SK-N-SH treated with all-trans-retinoic acid at 6 μM for 48 hours (cell line): ENCODE data around the gene IFNL3.

Experiments
- ATAC-seq: fragments of 200-7000 bp; cut with Tn5 transposase; 3 replicates; pipeline ENCODE4 v1.9.1; 2020; ENCODE audit warnings: mild to moderate bottlenecking, moderate library complexity
- BACH2 ChIP-seq: fragments of 250-450 bp; sonication (Bioruptor Pico); IDR thresholded peaks from 2 replicates; pipeline ENCODE4 v1.9.0; 2021; ENCODE audit warnings: mild to moderate bottlenecking, borderline replicate concordance
- CSDC2 ChIP-seq: fragments of 250-450 bp; sonication (Bioruptor Pico); IDR thresholded peaks from 2 replicates; pipeline ENCODE4 v1.5.0; 2020; ENCODE audit warnings: mild to moderate bottlenecking, moderate library complexity
- ESRRG ChIP-seq: fragments of 250-450 bp; sonication (Bioruptor Pico); IDR thresholded peaks from 2 replicates; pipeline ENCODE4 v1.6.1; 2021; ENCODE audit warnings: mild to moderate bottlenecking
- GLIS3 ChIP-seq: fragments of 250-450 bp; sonication (Bioruptor Pico); IDR thresholded peaks from 2 replicates; pipeline ENCODE4 v1.5.0; 2020; ENCODE audit warnings: mild to moderate bottlenecking, moderate library complexity
- ISL1 ChIP-seq: fragments of 250-450 bp; sonication (Bioruptor Pico); IDR thresholded peaks from 2 replicates; pipeline ENCODE4 v2.1.2; 2022; ENCODE audit warnings: mild to moderate bottlenecking, moderate library complexity
- OSR1 ChIP-seq: fragments of 250-450 bp; sonication (Bioruptor Pico); IDR thresholded peaks from 2 replicates; pipeline ENCODE4 v1.8.0; 2022; ENCODE audit warnings: moderate library complexity, mild to moderate bottlenecking, inconsistent platforms
- PPARA ChIP-seq: fragments of 250-450 bp; sonication (Bioruptor Pico); IDR thresholded peaks from 2 replicates; pipeline ENCODE4 v1.5.0; 2020; ENCODE audit warnings: mild to moderate bottlenecking, borderline replicate concordance
- RARB ChIP-seq: fragments of 250-450 bp; sonication (Bioruptor Pico); IDR thresholded peaks from 2 replicates; pipeline ENCODE4 v1.8.0; 2021; ENCODE audit warnings: mild to moderate bottlenecking, moderate library complexity
- SNAI2 ChIP-seq: fragments of 250-450 bp; sonication (Bioruptor Pico); IDR thresholded peaks from 2 replicates; pipeline ENCODE4 v1.5.0; 2020; ENCODE audit warnings: mild to moderate bottlenecking, moderate library complexity
- TCF4 ChIP-seq: fragments of 250-450 bp; sonication (Bioruptor Pico); IDR thresholded peaks from 2 replicates; pipeline ENCODE4 v1.8.0; 2021; ENCODE audit warnings: mild to moderate bottlenecking, moderate library complexity, borderline replicate concordance
- TOX ChIP-seq: fragments of 250-450 bp; sonication (Bioruptor Pico); IDR thresholded peaks from 2 replicates; pipeline ENCODE4 v1.8.0; 2021; ENCODE audit warnings: mild to moderate bottlenecking, moderate library complexity, borderline replicate concordance
- ZC3H10 ChIP-seq: fragments of 250-450 bp; sonication (Bioruptor Pico); IDR thresholded peaks from 2 replicates; pipeline ENCODE4 v1.5.1; 2021; ENCODE audit warnings: mild to moderate bottlenecking, moderate library complexity
- ZFP3 ChIP-seq: fragments of 250-450 bp; sonication (Bioruptor Pico); IDR thresholded peaks from 2 replicates; pipeline ENCODE4 v1.5.0; 2020; ENCODE audit warnings: mild to moderate bottlenecking, moderate library complexity
- ZFP30 ChIP-seq: fragments of 450-650 bp; formaldehyde crosslinking; IDR thresholded peaks from 2 replicates; pipeline ENCODE4 v1.5.0; 2022; ENCODE audit warnings: mild to moderate bottlenecking, moderate library complexity
- ZNF565 ChIP-seq: fragments of 450-650 bp; formaldehyde crosslinking; conservative IDR thresholded peaks from 2 replicates; pipeline ENCODE4 v1.5.0; 2020; ENCODE audit warnings: low read depth, mild to moderate bottlenecking, moderate library complexity
- ZNF70 ChIP-seq: fragments of 450-650 bp; formaldehyde crosslinking; IDR thresholded peaks from 2 replicates; pipeline ENCODE4 v1.5.0; 2020; ENCODE audit warnings: mild to moderate bottlenecking, moderate library complexity
- ZNF8 ChIP-seq: fragments of 450-650 bp; formaldehyde crosslinking; IDR thresholded peaks from 2 replicates; pipeline ENCODE4 v1.5.0; 2020; ENCODE audit warnings: mild to moderate bottlenecking, moderate library complexity
- TF ChIP-seq, protein P1 (sequence below): fragments of 250-450 bp; sonication (Bioruptor Pico); IDR thresholded peaks from 2 replicates; pipeline ENCODE4 v1.5.0; 2020; ENCODE audit warnings: mild to moderate bottlenecking, moderate library complexity
- TF ChIP-seq, protein P2 (sequence below): fragments of 250-450 bp; sonication (Bioruptor Pico); IDR thresholded peaks from 2 replicates; pipeline ENCODE4 v1.5.1; 2021; ENCODE audit warnings: mild to moderate bottlenecking, moderate library complexity
- TF ChIP-seq, protein P3 (sequence below): fragments of 250-450 bp; sonication (Bioruptor Pico); IDR thresholded peaks from 2 replicates; pipeline ENCODE4 v1.8.0; 2021; ENCODE audit warnings: low read depth, mild to moderate bottlenecking, moderate library complexity, borderline replicate concordance
- TF ChIP-seq, protein P4 (sequence below): fragments of 250-450 bp; sonication (Bioruptor Pico); IDR thresholded peaks from 2 replicates; pipeline ENCODE4 v1.8.0; 2020; ENCODE audit warnings: mild to moderate bottlenecking, moderate library complexity, borderline replicate concordance

The IFNL3 gene

DNA sequence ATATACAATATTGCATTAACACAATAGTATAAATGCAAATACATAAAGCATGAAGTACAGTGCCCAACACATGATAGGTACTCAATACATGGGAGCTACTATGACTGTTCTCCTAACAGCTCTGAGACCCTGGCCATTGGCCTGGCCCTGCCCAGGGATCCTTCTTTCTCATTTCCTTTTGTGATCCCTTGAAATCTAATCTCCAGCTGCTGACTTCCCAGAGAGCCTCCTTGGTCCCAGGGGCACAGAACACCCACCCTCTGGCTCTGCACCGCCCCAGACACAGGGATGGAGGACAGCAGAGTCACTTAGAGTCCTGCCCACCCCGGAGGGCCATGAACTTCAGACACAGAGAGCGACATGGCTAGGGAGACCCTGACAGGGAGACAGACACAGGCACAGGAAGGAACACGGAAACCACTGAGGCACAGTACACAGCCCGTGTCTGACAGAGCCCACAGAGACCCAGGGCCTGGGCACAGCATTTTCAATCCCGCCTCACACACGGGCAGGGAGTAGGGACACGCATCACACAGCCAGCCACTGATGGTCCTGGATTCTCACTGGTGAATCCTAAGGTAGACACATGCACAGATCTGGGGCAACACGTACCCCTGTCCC, 36.5 kb downstream of the IFNL3 start (continued):
- TF ChIP-seq, protein P1, sequence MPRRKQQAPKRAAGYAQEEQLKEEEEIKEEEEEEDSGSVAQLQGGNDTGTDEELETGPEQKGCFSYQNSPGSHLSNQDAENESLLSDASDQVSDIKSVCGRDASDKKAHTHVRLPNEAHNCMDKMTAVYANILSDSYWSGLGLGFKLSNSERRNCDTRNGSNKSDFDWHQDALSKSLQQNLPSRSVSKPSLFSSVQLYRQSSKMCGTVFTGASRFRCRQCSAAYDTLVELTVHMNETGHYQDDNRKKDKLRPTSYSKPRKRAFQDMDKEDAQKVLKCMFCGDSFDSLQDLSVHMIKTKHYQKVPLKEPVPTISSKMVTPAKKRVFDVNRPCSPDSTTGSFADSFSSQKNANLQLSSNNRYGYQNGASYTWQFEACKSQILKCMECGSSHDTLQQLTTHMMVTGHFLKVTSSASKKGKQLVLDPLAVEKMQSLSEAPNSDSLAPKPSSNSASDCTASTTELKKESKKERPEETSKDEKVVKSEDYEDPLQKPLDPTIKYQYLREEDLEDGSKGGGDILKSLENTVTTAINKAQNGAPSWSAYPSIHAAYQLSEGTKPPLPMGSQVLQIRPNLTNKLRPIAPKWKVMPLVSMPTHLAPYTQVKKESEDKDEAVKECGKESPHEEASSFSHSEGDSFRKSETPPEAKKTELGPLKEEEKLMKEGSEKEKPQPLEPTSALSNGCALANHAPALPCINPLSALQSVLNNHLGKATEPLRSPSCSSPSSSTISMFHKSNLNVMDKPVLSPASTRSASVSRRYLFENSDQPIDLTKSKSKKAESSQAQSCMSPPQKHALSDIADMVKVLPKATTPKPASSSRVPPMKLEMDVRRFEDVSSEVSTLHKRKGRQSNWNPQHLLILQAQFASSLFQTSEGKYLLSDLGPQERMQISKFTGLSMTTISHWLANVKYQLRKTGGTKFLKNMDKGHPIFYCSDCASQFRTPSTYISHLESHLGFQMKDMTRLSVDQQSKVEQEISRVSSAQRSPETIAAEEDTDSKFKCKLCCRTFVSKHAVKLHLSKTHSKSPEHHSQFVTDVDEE: no peak

DNA sequence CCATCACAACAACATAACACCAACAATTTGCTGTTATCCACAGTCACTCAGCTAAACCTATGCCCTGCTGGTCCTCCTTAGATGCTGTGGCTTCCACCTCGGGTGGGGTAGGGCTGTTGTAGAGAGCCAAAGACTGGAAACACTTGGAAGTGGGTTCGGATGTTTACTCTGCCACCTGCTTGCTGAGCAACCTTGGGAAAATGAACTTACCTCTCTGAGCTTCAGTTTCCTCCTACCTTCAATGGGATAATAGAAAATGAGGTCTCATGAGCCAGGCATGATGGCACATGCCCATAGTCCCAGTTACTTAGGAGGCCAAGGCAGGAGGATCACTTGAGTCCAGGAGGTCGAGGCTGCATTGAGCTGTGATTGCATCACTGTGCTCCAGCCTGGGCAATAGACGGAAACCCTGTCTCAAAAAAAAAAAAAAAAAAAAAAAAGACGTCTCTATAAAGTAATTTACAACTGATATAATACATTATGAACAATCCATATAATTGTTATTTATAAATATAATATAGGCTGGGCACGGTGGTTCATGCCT, 37.4 kb downstream of the IFNL3 start:
- TF ChIP-seq, protein P2, sequence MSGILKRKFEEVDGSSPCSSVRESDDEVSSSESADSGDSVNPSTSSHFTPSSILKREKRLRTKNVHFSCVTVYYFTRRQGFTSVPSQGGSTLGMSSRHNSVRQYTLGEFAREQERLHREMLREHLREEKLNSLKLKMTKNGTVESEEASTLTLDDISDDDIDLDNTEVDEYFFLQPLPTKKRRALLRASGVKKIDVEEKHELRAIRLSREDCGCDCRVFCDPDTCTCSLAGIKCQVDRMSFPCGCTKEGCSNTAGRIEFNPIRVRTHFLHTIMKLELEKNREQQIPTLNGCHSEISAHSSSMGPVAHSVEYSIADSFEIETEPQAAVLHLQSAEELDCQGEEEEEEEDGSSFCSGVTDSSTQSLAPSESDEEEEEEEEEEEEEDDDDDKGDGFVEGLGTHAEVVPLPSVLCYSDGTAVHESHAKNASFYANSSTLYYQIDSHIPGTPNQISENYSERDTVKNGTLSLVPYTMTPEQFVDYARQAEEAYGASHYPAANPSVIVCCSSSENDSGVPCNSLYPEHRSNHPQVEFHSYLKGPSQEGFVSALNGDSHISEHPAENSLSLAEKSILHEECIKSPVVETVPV (CRISPR knock-in tag): no peak
- TF ChIP-seq GLIS3 (CRISPR knock-in tag): no peak
- TF ChIP-seq TCF4 (CRISPR knock-in tag): no peak
- TF ChIP-seq ZC3H10: no peak
- no peak for TF ChIP-seq SNAI2 (CRISPR knock-in tag)
- no peak for TF ChIP-seq ZNF70
- TF ChIP-seq BACH2: no peak
- no peak for TF ChIP-seq ZNF8 (CRISPR knock-in tag)
- TF ChIP-seq, protein P3, sequence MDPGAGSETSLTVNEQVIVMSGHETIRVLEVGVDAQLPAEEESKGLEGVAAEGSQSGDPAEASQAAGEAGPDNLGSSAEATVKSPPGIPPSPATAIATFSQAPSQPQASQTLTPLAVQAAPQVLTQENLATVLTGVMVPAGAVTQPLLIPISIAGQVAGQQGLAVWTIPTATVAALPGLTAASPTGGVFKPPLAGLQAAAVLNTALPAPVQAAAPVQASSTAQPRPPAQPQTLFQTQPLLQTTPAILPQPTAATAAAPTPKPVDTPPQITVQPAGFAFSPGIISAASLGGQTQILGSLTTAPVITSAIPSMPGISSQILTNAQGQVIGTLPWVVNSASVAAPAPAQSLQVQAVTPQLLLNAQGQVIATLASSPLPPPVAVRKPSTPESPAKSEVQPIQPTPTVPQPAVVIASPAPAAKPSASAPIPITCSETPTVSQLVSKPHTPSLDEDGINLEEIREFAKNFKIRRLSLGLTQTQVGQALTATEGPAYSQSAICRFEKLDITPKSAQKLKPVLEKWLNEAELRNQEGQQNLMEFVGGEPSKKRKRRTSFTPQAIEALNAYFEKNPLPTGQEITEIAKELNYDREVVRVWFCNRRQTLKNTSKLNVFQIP (CRISPR knock-in tag): no peak
- TF ChIP-seq RARB: no peak
- TF ChIP-seq ISL1 (CRISPR knock-in tag): no peak
- no peak for TF ChIP-seq CSDC2 (CRISPR knock-in tag)
- TF ChIP-seq, protein P4, sequence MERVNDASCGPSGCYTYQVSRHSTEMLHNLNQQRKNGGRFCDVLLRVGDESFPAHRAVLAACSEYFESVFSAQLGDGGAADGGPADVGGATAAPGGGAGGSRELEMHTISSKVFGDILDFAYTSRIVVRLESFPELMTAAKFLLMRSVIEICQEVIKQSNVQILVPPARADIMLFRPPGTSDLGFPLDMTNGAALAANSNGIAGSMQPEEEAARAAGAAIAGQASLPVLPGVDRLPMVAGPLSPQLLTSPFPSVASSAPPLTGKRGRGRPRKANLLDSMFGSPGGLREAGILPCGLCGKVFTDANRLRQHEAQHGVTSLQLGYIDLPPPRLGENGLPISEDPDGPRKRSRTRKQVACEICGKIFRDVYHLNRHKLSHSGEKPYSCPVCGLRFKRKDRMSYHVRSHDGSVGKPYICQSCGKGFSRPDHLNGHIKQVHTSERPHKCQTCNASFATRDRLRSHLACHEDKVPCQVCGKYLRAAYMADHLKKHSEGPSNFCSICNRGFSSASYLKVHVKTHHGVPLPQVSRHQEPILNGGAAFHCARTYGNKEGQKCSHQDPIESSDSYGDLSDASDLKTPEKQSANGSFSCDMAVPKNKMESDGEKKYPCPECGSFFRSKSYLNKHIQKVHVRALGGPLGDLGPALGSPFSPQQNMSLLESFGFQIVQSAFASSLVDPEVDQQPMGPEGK (CRISPR knock-in tag): no peak
- TF ChIP-seq, all 23 proteins: peak for 0
- no peak for ATAC-seq

DNA sequence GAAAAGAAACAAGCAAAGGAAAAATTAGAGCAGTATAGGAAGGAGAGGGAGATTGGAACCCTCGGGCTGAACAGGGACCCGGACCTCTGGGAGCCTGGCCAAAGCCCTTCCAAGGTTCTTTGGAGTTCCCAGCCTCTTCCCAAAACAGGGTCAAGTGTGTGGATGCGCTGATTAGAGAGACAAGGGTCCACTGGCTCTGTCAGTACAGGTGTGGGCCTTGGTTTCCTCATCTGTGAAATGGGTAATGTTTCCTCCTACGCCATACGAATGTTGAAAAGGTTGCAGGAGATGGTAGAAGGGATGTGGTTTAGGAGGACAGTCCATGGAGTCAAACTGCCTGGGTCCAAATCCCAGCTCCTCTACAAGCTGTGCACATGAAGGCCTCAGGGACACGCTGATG, 38.7 kb downstream of the IFNL3 start:
- TF ChIP-seq, protein P4 (CRISPR knock-in tag): no peak
- TF ChIP-seq PPARA (CRISPR knock-in tag) (no peak), ISL1 (CRISPR knock-in tag) (no peak), TCF4 (CRISPR knock-in tag) (no peak), GLIS3 (CRISPR knock-in tag) (no peak), ESRRG (no peak), OSR1 (CRISPR knock-in tag) (no peak), ZFP30 (CRISPR knock-in tag) (no peak), ZNF565 (CRISPR knock-in tag) (no peak), ZC3H10 (no peak), ZFP3 (CRISPR knock-in tag) (no peak), TOX (CRISPR knock-in tag) (no peak), CSDC2 (CRISPR knock-in tag) (no peak), BACH2 (no peak)
- TF ChIP-seq, protein P1: no peak
- TF ChIP-seq, protein P2 (CRISPR knock-in tag): no peak
- no peak for ATAC-seq
